Measurements from ENCODE around the gene CAPN8.

Gene CAPN8

GRCh38 chr1:223669003-223669795 lies 3.7 kb upstream of the CAPN8 start:
- no peak for DNase-seq (ENCODE audit: low read depth)

GRCh38 chr1:223667484-223668182 lies 2.1 kb upstream of the CAPN8 start:
- TF ChIP-seq CTCF (conservative IDR thresholded peaks at IDR 0.05; ENCODE audit: low read depth, low read length): no peak
- no peak overlapping the region for H3K4me3 ChIP-seq (ENCODE audit: low read length)
- no peak for DNase-seq (ENCODE audit: low read depth)

More at GRCh38 chr1:223669003-223669795, 3.7 kb upstream of the CAPN8 start:
- TF ChIP-seq CTCF (conservative IDR thresholded peaks at IDR 0.05; ENCODE audit: low read depth, low read length): no peak
- no peak overlapping the region for H3K4me3 ChIP-seq (ENCODE audit: low read length)

DNA sequence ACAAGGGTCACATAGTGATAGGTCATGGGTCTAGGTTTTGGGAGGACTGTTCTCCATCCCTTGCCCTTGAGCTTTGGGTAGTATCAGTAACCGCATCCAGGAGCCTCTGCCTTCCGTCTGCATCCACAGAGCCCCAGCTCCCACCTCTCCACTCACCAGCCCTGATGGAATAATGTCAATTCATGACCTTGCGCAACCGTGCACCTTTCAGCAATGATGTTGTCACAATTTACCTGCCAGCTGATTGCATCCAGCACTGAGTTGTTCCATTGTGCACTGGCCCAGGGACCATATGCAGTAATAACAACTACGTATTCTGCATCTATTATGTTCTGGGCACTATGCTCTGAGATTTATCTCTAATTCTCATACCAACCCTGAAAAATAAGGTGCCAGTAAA lies 1.4 kb downstream of the CAPN8 start:
- no peak for TF ChIP-seq CTCF (conservative IDR thresholded peaks at IDR 0.05; ENCODE audit: low read depth, low read length)
- DNase-seq (ENCODE audit: low read depth): no peak
- no peak overlapping the region for H3K4me3 ChIP-seq (ENCODE audit: low read length)

DNA sequence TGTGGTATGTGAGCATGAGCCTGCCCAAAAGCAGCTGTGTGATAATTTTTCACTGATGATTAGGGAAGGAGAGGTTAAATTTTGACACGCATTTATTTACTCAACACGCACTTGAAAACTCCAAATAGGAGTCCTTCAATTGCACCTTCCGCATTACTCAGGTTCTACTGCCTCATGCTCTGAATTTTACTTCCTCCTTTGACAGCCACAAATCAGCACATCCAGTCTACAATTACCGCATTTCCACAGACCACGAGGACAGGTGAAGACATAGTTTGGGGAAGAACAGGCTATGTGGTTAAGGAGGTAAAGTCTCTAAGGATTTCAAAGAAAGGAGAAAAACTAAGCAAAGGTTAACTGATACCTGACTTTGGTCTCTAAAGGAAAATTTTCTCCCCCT lies 2.6 kb downstream of the CAPN8 start:
- no peak for TF ChIP-seq CTCF (conservative IDR thresholded peaks at IDR 0.05; ENCODE audit: low read depth, low read length)
- DNase-seq (ENCODE audit: low read depth): no peak
- H3K4me3 ChIP-seq (ENCODE audit: low read length): no peak overlapping the region

GRCh38 chr1:223659711-223660110 lies 5.8 kb downstream of the CAPN8 start:
- no peak for DNase-seq (ENCODE audit: low read depth)
- H3K4me3 ChIP-seq (ENCODE audit: low read length): no peak overlapping the region
- TF ChIP-seq CTCF (conservative IDR thresholded peaks at IDR 0.05; ENCODE audit: low read depth, low read length): no peak

DNA sequence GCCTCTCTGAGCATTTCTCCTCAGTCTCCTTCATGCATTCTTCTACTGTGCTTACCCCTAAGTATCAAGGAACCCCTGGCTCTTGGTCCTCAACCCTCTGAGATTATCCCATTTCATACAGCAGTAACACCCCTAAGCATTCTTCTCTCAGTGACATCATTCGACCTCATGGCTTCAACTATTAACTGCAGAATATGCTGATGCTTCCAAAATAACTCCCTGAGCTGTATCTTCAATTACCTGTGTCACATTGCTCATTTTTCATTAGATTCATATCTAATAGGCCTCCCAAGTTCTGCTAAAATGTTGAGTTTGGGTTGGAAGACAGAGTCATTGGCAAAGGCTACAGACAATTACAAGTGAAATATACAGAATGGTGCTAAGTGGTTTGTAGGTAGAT lies 7.5 kb downstream of the CAPN8 start:
- H3K4me3 ChIP-seq (ENCODE audit: low read length): no peak overlapping the region
- DNase-seq (ENCODE audit: low read depth): no peak
- no peak for TF ChIP-seq CTCF (conservative IDR thresholded peaks at IDR 0.05; ENCODE audit: low read depth, low read length)

DNA sequence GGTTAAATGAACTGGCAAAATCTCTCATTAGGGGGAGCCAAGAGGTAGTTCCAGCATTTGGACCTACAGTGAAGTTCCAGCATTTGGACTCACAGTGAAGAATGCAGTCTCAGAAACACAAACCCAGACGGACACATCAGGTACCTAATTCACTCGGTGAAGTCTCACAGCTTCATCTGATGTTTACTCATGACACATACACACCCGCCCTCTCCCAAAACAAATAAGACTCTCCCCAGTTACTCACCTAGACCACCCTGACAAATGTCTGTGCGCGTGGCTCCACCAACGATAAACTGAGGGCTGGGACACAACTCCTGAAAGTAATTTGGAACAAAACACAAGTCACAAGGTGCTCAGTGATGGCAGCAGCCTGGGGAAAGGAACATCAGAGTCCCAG lies 11.4 kb downstream of the CAPN8 start:
- TF ChIP-seq CTCF (conservative IDR thresholded peaks at IDR 0.05; ENCODE audit: low read depth, low read length): no peak
- H3K4me3 ChIP-seq (ENCODE audit: low read length): no peak overlapping the region
- no peak for DNase-seq (ENCODE audit: low read depth)
